ENCODE results near the gene SPAG6.

The SPAG6 gene

DNA sequence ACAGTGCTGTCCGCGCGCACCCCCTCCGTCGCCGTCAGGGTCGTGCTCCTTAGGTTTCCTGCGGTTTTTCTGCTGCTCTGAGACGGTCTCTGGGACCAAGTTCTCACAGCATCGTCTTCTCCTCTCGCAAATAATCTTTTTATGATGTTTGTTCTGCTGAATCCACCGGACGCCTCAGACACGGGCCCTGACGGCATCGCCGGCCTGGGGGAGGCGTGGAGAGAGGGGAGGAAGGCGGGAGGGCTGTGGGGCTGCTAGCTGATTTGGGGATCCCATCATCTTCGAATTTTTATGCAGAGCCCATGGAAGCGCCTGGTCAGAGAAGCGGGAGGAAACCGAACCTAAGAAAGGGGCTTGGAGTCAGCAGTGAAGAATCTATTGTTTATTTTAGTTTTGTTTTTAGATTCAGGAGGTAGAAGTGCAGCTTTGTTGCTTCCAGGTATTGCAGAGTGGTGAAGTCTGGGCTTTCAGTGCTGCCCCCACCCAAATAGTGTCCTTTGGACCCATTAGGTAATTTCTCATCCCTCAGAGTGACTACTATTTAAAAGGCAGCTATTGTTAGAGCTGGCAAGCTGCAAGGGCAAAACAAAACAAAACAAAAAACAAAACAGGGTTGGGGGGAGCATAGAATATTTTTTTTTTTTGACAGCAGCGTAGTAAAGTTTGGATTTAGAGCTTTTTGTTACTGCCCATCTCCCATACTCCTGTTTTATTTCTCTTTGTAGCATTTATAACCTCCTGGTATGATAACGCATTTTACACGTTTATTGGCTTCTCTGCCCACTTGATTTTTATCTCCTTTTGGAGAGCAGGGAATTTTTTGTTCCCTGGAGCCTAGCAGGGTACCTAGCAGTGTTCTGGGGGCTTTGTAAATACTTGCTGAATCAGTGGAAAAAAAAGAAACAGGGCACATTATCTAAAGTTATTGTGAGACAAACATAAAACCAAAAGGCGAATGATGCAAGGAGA, 92.6 kb downstream of the SPAG6 start:
- DNase-seq = no peak

GRCh38 chr10:22438711-22439110, 93.4 kb downstream of the SPAG6 start:
- no peak for DNase-seq

DNA sequence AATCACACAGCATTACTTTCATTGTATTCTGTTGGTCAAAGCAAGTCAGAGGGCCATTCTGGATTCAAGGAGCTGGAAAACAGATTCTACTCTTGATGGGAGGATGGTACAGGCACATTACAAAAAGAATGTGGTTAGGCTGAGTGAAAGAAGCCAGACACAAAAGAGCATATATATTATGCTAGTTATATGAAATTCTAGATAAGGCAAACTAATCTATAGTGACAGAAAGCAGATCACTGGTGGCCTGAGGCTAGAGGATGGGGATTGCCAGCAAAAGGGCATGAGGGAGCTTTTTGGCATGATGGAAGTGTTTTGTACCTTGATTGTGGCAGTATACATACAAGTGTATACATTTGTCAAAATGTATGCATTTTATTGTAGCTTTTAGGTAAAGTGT, 96.8 kb downstream of the SPAG6 start:
- no peak for DNase-seq

- DNase-seq = no peak
Measured at GRCh38 chr10:22442468-22442867, 97.2 kb downstream of the SPAG6 start.

GRCh38 chr10:22443175-22443901, 98.0 kb downstream of the SPAG6 start:
- DNase-seq = no peak

GRCh38 chr10:22444219-22444788, 99.0 kb downstream of the SPAG6 start:
- no peak for DNase-seq

DNA sequence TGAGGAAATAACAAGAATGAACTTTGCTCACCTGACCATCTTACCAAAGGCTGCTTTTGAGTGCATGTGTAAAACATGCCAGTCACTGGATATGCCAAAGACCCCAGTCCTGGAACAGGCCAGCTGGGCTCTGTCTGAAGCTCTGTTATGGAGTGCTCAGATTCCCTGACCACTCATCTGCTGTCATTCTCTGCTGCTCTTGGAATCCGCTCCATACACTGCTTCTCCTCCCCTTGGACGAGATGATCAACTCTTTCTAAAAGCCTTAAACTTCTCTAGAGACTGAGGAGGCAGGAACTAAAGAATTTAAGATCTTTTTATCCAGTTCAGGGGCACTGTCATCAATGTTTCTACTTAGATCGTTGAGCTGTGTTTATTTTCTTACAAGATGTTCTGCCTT, 100.2 kb downstream of the SPAG6 start:
- no peak for DNase-seq

DNA sequence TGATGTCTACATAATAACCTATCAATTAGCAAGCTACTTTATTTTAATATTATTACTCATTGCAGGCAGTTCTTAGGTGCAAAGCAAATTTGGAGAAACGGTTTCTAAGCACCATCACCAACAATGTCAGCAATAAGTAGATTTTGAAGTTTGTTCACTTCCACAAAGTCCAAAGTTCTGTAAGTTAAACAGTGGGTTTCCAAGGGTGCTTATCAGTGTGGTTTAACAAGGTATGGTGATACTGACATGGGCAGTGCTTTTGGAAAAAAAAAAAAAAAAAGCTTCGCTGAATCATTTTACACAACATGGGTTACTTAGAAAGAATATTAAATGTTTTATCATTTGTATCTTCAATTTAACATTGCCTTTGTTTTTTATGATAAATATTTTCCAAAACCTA, 101.8 kb downstream of the SPAG6 start:
- no peak for DNase-seq

GRCh38 chr10:22451346-22451745, 106.0 kb downstream of the SPAG6 start:
- DNase-seq = no peak

DNA sequence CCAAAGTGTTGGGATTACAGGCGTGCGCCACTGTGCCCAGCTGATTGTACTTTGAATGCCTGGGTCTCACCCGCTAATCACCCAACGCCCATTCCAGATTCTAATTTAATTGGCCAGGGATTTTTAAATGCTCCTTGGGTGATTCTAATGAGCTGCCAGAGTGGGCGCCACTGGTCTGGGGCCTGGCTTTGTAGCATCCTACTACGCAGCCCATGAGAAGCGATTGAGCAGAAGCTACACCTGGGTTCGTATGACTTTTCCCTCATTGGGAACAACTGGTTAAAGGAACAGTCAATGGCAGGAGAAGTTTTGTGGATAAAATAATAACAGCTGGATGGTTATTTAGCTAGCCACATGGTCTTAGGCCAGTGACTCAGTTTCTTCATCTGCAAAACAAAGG, 108.0 kb downstream of the SPAG6 start:
- no peak for DNase-seq

DNA sequence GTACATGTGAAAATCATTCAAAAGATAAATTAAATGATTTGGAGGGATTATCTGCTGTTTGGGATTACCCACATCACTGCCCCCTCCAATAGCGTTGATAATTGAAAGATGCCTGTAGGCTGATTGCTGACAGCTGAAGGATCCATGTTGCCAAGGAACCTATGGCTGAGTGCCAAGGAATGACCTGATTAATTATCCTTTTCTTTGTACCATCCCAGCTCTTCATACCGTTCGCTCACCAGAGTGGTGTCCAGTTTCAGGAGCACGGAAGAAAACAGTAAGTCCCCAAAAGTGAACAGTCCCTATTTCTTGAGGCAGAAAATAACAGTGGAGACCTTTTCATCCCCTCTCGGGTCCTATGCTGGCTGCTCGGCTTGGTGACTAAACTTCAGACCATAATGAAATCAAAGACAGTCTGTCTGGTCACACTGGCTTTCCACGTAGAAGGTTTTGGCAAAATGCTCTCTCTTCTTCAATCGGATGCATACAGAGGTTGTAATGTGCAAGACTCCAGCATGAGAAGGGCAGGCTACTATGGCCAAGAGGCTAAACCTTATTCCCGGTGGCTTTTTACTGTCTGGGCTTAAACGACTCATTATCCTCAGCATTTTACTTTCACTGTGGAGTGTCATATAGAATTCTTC, 108.8 kb downstream of the SPAG6 start:
- DNase-seq = no peak

GRCh38 chr10:22454634-22455033, 109.3 kb downstream of the SPAG6 start:
- no peak for DNase-seq

- DNase-seq = no peak
Measured at GRCh38 chr10:22455068-22455857, 110.0 kb downstream of the SPAG6 start.

DNA sequence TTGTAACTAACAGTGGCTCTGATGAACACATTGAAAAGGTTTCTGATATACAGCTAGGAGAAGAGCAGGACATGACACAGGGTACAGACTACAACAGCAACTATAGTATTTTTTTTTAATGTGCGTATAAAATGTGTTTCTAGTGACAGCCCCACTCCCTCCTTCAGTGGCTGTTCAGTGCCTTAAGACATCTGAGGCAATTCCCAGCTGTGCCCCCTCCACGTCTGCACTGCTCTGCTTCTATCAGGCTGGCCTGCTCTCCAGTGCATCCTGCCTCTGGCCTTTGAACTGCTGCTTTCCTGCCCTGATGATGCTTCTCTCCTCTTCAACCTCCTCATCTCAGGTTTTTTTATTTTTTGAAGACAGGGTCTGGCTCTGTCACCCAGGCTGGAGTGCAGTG, 111.2 kb downstream of the SPAG6 start:
- no peak for DNase-seq

- DNase-seq = no peak
Measured at GRCh38 chr10:22458272-22459038, 113.2 kb downstream of the SPAG6 start.

GRCh38 chr10:22459496-22459895, 114.2 kb downstream of the SPAG6 start:
- DNase-seq = no peak

DNA sequence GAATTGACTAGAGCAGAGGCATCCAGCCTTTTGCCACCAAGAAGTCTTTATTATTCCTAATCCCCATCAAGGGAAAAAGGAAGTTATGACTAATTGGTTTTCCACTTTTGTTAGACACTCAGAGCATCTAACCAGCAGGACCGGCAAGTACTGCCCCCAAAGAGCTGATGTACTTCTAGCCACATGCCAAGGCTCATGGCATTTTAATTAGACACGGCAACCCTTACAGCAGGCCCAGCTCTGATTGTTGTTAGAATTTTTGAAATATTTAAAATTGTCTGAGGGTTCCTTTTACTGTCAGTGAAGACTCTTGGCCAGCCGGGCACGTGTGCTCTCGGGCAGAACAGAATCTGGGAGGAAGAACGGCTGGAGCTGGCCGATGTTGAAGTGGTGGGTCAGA, 114.8 kb downstream of the SPAG6 start:
- DNase-seq = no peak

DNA sequence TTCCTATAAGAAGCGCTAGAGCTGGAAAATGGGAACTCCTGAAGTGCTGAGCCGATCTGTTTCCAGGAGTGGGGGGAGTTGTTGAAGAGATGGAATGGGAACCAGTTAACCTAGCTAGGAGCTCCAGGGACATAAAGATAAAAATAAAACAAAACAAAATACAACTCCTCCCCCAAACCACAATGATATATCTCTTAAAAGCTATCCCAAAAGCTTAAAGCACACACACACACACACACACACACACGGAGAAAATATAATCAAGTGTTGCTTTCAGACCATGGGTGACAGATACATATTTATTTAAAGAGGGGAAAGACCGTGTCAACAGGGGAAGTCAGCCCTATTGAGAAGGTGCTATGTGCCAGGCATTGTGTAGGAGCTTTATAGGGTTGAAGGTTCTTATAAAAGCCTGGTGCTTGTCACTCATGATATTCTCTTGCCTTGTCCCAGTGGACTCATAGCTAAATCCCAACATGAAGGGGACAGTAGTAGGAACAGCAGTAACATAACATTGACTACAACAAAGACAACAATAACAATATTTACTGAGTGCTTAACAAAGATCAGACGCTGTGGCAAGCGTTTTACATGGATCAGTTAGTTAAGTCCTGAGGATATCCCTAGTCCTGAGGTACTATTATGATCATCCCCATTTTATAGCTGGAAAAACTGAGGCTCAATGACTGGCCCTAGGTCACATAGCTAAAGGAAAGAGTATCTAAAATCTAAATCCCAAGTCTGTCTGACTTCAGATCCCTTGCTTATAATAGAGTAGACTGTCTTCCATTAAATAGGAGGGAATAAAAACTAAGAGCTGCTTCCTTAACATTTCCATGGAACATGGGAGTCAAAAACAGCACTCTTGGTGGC, 115.5 kb downstream of the SPAG6 start:
- DNase-seq = no peak

GRCh38 chr10:22461891-22462290, 116.6 kb downstream of the SPAG6 start:
- DNase-seq = no peak

DNA sequence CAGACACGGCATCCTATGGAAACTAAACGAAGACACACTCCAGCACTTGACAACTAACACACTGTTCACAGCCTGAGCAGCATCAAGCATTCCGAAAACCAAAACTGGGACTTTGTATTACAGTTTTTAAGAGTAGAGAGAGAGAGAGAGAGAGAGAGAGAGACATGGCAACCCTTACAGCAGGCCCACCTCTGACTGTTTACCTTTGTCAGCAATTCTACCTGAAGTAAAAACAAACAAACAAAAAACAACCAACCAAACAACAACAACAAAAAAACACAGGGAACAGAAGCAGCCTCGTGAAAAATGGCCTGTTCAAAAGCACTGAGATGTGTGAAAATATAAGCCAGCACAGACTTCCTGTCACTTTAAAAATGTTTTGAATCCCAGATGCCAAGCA, 118.0 kb downstream of the SPAG6 start:
- no peak for DNase-seq
